Caco-2 (cell line): ENCODE data around the gene UBR3. TPM values are rescaled to one million over a fixed set of nuclear protein-coding genes. Genes with fewer than 3 reads are reported as not detected.

Source experiments
- BruUV-seq: library from RNA; stranded (reverse); fragments of 400-500 nt; replicated peaks from 2 replicates; lab custom pipeline; 2021; lab: Mats Ljungman, UMichigan
- CTCF ChIA-PET: fragments of 300-600 bp; sonication (Branson Sonifier 250); formaldehyde crosslinking; loops from one replicate; lab custom pipeline; 2022; ENCODE audit warnings: antibody characterized with exemption; lab: Charles Lee
- POLR2A ChIA-PET: fragments of 300-600 bp; sonication (Branson Sonifier 250); formaldehyde crosslinking; loops from one replicate; lab custom pipeline; 2022; ENCODE audit warnings: antibody characterized with exemption; lab: Charles Lee
- DNase-seq, 2 experiments: peaks; one replicate each; pipeline versions ENCODE4 v3.0.0 to v3.0.0-alpha.2; 2020 to 2022
- H3K27me3 ChIP-seq: replicated peaks from 2 replicates; pipeline ENCODE4 v1.6.0; 2011; ENCODE audit warnings: low read length; ENCODE audit not compliant: control insufficient read depth, insufficient read depth
- H3K36me3 ChIP-seq: 2 replicates; pipeline ENCODE4 v1.5.1; 2011; ENCODE audit warnings: low read length; ENCODE audit not compliant: control insufficient read depth, insufficient read depth
- H3K4me1 ChIP-seq: fragments of 250-450 bp; sonication (Bioruptor Pico); 2 replicates; pipeline ENCODE4 v1.5.1; 2020; ENCODE audit warnings: mild to moderate bottlenecking
- H3K4me3 ChIP-seq: 2 replicates; pipeline ENCODE4 v1.5.1; 2011; ENCODE audit warnings: low read depth, mild to moderate bottlenecking, control low read depth, low read length
- H3K9me3 ChIP-seq: fragments of 250-450 bp; sonication (Bioruptor Pico); 2 replicates; pipeline ENCODE4 v1.5.1; 2020; ENCODE audit warnings: mild to moderate bottlenecking, moderate library complexity
- H3K27ac Mint-ChIP-seq: one replicate; pipeline ENCODE4 v1.8.0; 2022; ENCODE audit warnings: mixed read lengths; ENCODE audit not compliant: unreplicated experiment
- H3K27me3 Mint-ChIP-seq: one replicate; pipeline ENCODE4 v1.8.0; 2022; ENCODE audit warnings: mixed read lengths; ENCODE audit not compliant: insufficient read depth, unreplicated experiment
- H3K36me3 Mint-ChIP-seq: one replicate; pipeline ENCODE4 v1.8.0; 2022; ENCODE audit warnings: mild to moderate bottlenecking, mixed read lengths; ENCODE audit not compliant: insufficient read depth, unreplicated experiment
- H3K4me1 Mint-ChIP-seq: one replicate; pipeline ENCODE4 v1.8.0; 2022; ENCODE audit warnings: low read depth, mixed read lengths; ENCODE audit not compliant: unreplicated experiment
- H3K4me3 Mint-ChIP-seq: one replicate; pipeline ENCODE4 v1.8.0; 2022; ENCODE audit warnings: mild to moderate bottlenecking, moderate library complexity, mixed read lengths; ENCODE audit not compliant: unreplicated experiment
- H3K9me3 Mint-ChIP-seq: one replicate; pipeline ENCODE4 v1.8.0; 2022; ENCODE audit warnings: mixed read lengths; ENCODE audit not compliant: unreplicated experiment
- CTCF ChIP-seq, 2 experiments: fragments of 200-600 bp in 1 of 2; IDR thresholded peaks; 1 replicate in 1 of 2; 2 replicates in 1 of 2; pipeline versions ENCODE4 v1.5.1 to v1.8.0; 2011 to 2022; ENCODE audit warnings: antibody characterized with exemption in 1 of 2, control low read depth in 1 of 2, inconsistent platforms in 1 of 2, low read depth in 1 of 2, low read length in 1 of 2, mild to moderate bottlenecking in 1 of 2, moderate library complexity in 1 of 2; ENCODE audit not compliant: insufficient read depth in 1 of 2, severe bottlenecking in 1 of 2, unreplicated experiment in 1 of 2
- intact Hi-C: fragments of 100-400 bp; cut with micrococcal nuclease; formaldehyde crosslinking; loops from one replicate; pipeline ENCODE4 v1.10.0; 2022; ENCODE audit not compliant: unreplicated experiment
- total RNA-seq: library from RNA; stranded (reverse); gene quantifications from 2 replicates; pipeline ENCODE4 v1.2.3, GENCODE V29; 2022

UBR3 gene
- total RNA-seq, 1 experiment from 2014 or later, result 35.7 TPM

GRCh38 chr2:169798397-169798717, 28.9 kb upstream of the UBR3 start:
- no TSS peak for BruUV-seq
- Histone ChIP-seq H3K9me3 (peaks cover 4% of the 10 kb centered on the region; the same call in 1 of the 2 replicates), H3K4me3 (peak overlapping the region; percentile 68), H3K36me3 (no peaks in the 10 kb centered on the region), H3K4me1 (peaks cover 16% of the 10 kb centered on the region), H3K27me3 (no peaks in the 10 kb centered on the region)
- Mint-ChIP-seq H3K9me3 (peaks cover 12% of the 10 kb centered on the region), H3K27me3 (no peaks in the 10 kb centered on the region), H3K36me3 (peaks cover 32% of the 10 kb centered on the region), H3K4me3 (peak overlapping the region; percentile 86), H3K27ac (peak overlapping the region; percentile 76), H3K4me1 (peaks cover 18% of the 10 kb centered on the region)
- no peak for DNase-seq
- TF ChIP-seq CTCF (IDR thresholded peaks at IDR 0.05; ENCODE audit: insufficient read depth in 1 of 2, low read depth in 1 of 2, low read length in 1 of 2, severe bottlenecking in 1 of 2, unreplicated experiment in 1 of 2), result no peak
- ChIA-PET CTCF (interaction anchor here (0.7 kb wide), 1 partner anchor 130 kb away, joined by 6 read pairs; no protein-coding TSS in a partner anchor), POLR2A (interaction anchor here (0.7 to 0.9 kb wide), 2 partner anchors 14 to 51 kb away, joined by 3 to 7 read pairs; no protein-coding TSS in a partner anchor)
- intact Hi-C loops, result no loop called here

GRCh38 chr2:169798718-169799592, 28.3 kb upstream of the UBR3 start, which contains the start of gene SSB:
Gene SSB, plus strand, starts transcription at chr2:169798871. Its CDS starts 2,090 bp downstream, at chr2:169800961.
- no peaks in the 10 kb centered on the region for H3K36me3 ChIP-seq
- Mint-ChIP-seq H3K27me3 (no peaks in the 10 kb centered on the region), H3K27ac (peak within 1 kb of the TSS; percentile 85), H3K4me3 (peak within 1 kb of the TSS; percentile 86), H3K9me3 (peaks cover 10% of the 10 kb centered on the region), H3K4me1 (peaks cover 18% of the 10 kb centered on the region), H3K36me3 (peaks cover 37% of the 10 kb centered on the region)
- DNase-seq, result peak; percentile 94 to 96
- no peak for TF ChIP-seq CTCF (IDR thresholded peaks at IDR 0.05; ENCODE audit: insufficient read depth in 1 of 2, low read depth in 1 of 2, low read length in 1 of 2, severe bottlenecking in 1 of 2, unreplicated experiment in 1 of 2)
- H3K27me3 ChIP-seq, result no peaks in the 10 kb centered on the region
- CTCF ChIA-PET, result interaction anchor here (0.7 kb wide), 1 partner anchor 129 kb away, joined by 6 read pairs; no protein-coding TSS in a partner anchor
- POLR2A ChIA-PET, result interaction anchor here (0.6 to 0.9 kb wide), 4 partner anchors 14 to 127 kb away, joined by 3 to 14 read pairs (median 6); no protein-coding TSS in a partner anchor
- peak within 1 kb of the TSS; percentile 68 for H3K4me3 ChIP-seq
- BruUV-seq, result no TSS peak
- peaks cover 16% of the 10 kb centered on the region for H3K4me1 ChIP-seq
- intact Hi-C loops, result no loop called here
- peaks cover 4% of the 10 kb centered on the region; the same call in 1 of the 2 replicates for H3K9me3 ChIP-seq

DNA sequence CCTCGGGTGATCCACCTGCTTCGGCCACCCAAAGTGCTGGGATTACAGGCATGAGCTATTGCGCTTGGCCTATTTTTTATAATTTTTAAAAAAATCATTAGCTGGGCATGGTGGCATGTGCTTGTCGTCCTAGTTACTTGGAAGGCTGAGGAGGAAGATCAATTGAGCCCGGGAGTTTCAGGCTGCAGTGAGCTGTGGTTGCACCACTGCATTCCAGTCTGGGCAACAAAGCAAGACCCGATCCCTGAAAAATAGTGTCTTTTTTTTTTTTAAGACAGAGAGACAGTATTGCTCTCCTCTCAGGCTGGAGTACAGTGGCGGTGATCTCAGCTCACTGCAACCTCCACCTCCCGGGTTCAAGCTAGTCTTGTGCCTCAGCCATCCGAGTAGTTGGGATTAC, 23.8 kb upstream of the UBR3 start:
- no peaks in the 10 kb centered on the region for H3K4me1 Mint-ChIP-seq
- TF ChIP-seq CTCF (IDR thresholded peaks at IDR 0.05; ENCODE audit: insufficient read depth in 1 of 2, low read depth in 1 of 2, low read length in 1 of 2, severe bottlenecking in 1 of 2, unreplicated experiment in 1 of 2), result no peak
- peaks cover 67% of the 10 kb centered on the region for H3K36me3 Mint-ChIP-seq
- Histone ChIP-seq H3K27me3 (no peaks in the 10 kb centered on the region), H3K9me3 (no peaks in the 10 kb centered on the region), H3K36me3 (no peaks in the 10 kb centered on the region; the same call in 1 of the 2 replicates), H3K4me3 (no peak overlapping the region), H3K4me1 (no peaks in the 10 kb centered on the region)
- H3K4me3 Mint-ChIP-seq, result no peak overlapping the region
- H3K27me3 Mint-ChIP-seq, result no peaks in the 10 kb centered on the region
- no TSS peak for BruUV-seq
- ChIA-PET POLR2A (no interaction called here), CTCF (no interaction called here)
- intact Hi-C loops, result no loop called here
- H3K9me3 Mint-ChIP-seq, result no peaks in the 10 kb centered on the region
- no peak for DNase-seq
- H3K27ac Mint-ChIP-seq, result no peak overlapping the region
